Transverse colon (tissue), 4 donors: Measurements from ENCODE around the gene HDLBP. TPM values are rescaled to one million over a fixed set of nuclear protein-coding genes. Genes with fewer than 3 reads are reported as not detected.

Experiments
- DNase-seq: peaks from one replicate; pipeline ENCODE4 v3.0.0-alpha.2; 2019
- H3K27ac ChIP-seq, 4 donors: fragments of 200-600 bp; sonication (generic); 2 replicates each; pipeline ENCODE4 v1.5.1; 2016 to 2018; ENCODE audit warnings: inconsistent platforms in 4 of 4
- H3K27me3 ChIP-seq: fragments of 200-600 bp; sonication (generic); 2 replicates; pipeline ENCODE4 v1.5.1; 2017; ENCODE audit warnings: inconsistent platforms
- H3K36me3 ChIP-seq, 4 donors: fragments of 200-600 bp; sonication (generic); 2 replicates each; pipeline ENCODE4 v1.5.1; 2017 to 2019; ENCODE audit warnings: inconsistent platforms in 4 of 4
- H3K4me1 ChIP-seq, 4 donors: fragments of 200-600 bp; sonication (generic); 2 replicates each; pipeline ENCODE4 v1.5.1; 2017 to 2020; ENCODE audit warnings: inconsistent platforms in 4 of 4
- H3K4me3 ChIP-seq, 4 donors: fragments of 200-600 bp; sonication (generic); 1 replicate in 1 of 4; 2 replicates in 3 of 4; pipeline versions ENCODE4 v1.5.1 to v1.6.1; 2017 to 2019; ENCODE audit warnings: inconsistent platforms in 4 of 4
- H3K9me3 ChIP-seq, 2 donors: fragments of 200-600 bp; sonication (generic); 2 replicates each; pipeline ENCODE4 v1.5.1; 2017 to 2019; ENCODE audit warnings: inconsistent platforms in 2 of 2
- CTCF ChIP-seq, 5 experiments: fragments of 200-600 bp in 3 of 5; fragments of 450-650 bp in 2 of 5; sonication (generic) in 3 of 5; IDR thresholded peaks; 1 replicate in 2 of 5; 2 replicates in 3 of 5; pipeline ENCODE4 v1.5.1; 2016 to 2017; ENCODE audit warnings: antibody characterized with exemption in 5 of 5, inconsistent platforms in 3 of 5, mild to moderate bottlenecking in 2 of 5, moderate library complexity in 1 of 5
- EP300 ChIP-seq: sonication (generic); formaldehyde crosslinking; IDR thresholded peaks from one replicate; pipeline ENCODE4 v1.6.1; 2017; ENCODE audit warnings: antibody characterized with exemption, low read depth
- POLR2A ChIP-seq: fragments of 450-650 bp; IDR thresholded peaks from one replicate; pipeline ENCODE4 v1.6.1; 2016; ENCODE audit warnings: antibody characterized with exemption, mild to moderate bottlenecking, moderate library complexity
- POLR2AphosphoS5 ChIP-seq, 3 donors: sonication (generic); formaldehyde crosslinking; IDR thresholded peaks; one replicate each; pipeline ENCODE4 v1.6.1; 2016; ENCODE audit warnings: antibody characterized with exemption in 3 of 3
- WGBS, 2 donors: methylation state at CpG; one replicate each; pipeline ENCODE4 v1.1.5; 2018; ENCODE audit warnings: low coverage in 1 of 2; 5-methylcytosine and 5-hydroxymethylcytosine counted together
- in situ Hi-C, 4 donors: fragments of 200-750 bp; cut with MboI; loops; one replicate each; pipeline versions ENCODE4 v1.15.0 to v1.15.1; 2017; ENCODE audit warnings: low sequenced_read_pairs in 3 of 4, low pct_ligation_motif_present in 1 of 4, low pct_unique_long_range_greater_than_20kb in 1 of 4
- intact Hi-C: fragments of 100-400 bp; cut with DNase I; formaldehyde crosslinking; loops from one replicate; pipeline ENCODE4 v1.15.1; 2023; ENCODE audit warnings: low total_unique reads
- total RNA-seq, 4 donors: library from RNA; depleted of rRNA; stranded (reverse); fragments of >200 nt; gene quantifications; one replicate each; pipeline ENCODE4 v1.1.0, GENCODE V29; 2016

Gene HDLBP
- total RNA-seq, 4 donors from 2014 or later: 168 to 1,885 (median 314) TPM

DNA sequence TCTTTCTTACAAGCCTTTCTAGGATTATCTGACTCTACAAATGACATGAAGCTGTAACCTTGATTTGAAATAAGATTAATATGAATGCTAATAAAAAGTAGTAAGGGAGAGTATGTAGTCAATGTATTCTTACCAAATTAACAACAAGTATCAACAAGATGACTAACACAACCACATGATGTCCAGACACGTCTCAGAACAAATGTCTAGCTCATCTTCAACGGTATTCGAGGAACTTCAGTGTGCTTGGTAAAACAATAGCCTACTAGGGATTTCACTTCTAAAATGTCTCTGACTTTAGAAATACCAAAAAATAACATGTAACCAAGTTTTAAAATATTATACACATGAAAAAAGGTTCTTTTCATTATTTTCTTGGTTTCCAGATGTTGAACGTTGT lies 3.4 kb downstream of the HDLBP start:
- H3K4me1 ChIP-seq: peaks cover 0 to 51% (median 12%) of the 10 kb centered on the region in 4 donors
- intact Hi-C loops: no loop called here
- H3K36me3 ChIP-seq: peaks cover 0 to 3% (median 0%) of the 10 kb centered on the region in 4 donors
- TF ChIP-seq EP300 (no peak), POLR2A (no peak), POLR2AphosphoS5 (IDR thresholded peaks at IDR 0.05) (no peak), CTCF (IDR thresholded peaks at IDR 0.05) (no peak)
- in situ Hi-C loops: no loop called here
- H3K4me3 ChIP-seq: no peak overlapping the region
- no peaks in the 10 kb centered on the region for H3K9me3 ChIP-seq
- no peaks in the 10 kb centered on the region for H3K27me3 ChIP-seq
- H3K27ac ChIP-seq: no peak overlapping the region
- DNase-seq: no peak
- 72 to 75% methylated on average over 4 of the region's 4 CpGs for WGBS, 2 donors

GRCh38 chr2:241310917-241311566 lies 4.4 kb downstream of the HDLBP start:
- Histone ChIP-seq H3K4me3 (no peak overlapping the region), H3K36me3 (peaks cover 0 to 3% (median 0%) of the 10 kb centered on the region in 4 donors), H3K4me1 (peaks cover 0 to 46% (median 9%) of the 10 kb centered on the region in 4 donors), H3K27ac (no peak overlapping the region), H3K9me3 (no peaks in the 10 kb centered on the region), H3K27me3 (no peaks in the 10 kb centered on the region)
- DNase-seq: no peak
- intact Hi-C loops: no loop called here
- 90 to 98% methylated on average over 7 to 13 of the region's 13 CpGs for WGBS, 2 donors
- in situ Hi-C loops: no loop called here
- no peak for TF ChIP-seq CTCF (IDR thresholded peaks at IDR 0.05)
- no peak for TF ChIP-seq POLR2AphosphoS5 (IDR thresholded peaks at IDR 0.05)
- TF ChIP-seq EP300: no peak
- TF ChIP-seq POLR2A: no peak

- no peaks in the 10 kb centered on the region for H3K9me3 ChIP-seq
- peak; percentile 52 for DNase-seq
- no peak overlapping the region for H3K4me3 ChIP-seq
- TF ChIP-seq POLR2AphosphoS5 (IDR thresholded peaks at IDR 0.05) (no peak), CTCF (IDR thresholded peaks at IDR 0.05) (no peak), POLR2A (no peak), EP300 (no peak)
- intact Hi-C loops: no loop called here
- peaks cover 0 to 3% (median 0%) of the 10 kb centered on the region in 4 donors for H3K36me3 ChIP-seq
- 50% methylated on average over 2 of the region's 2 CpGs; no CpG with 5 or more reads in 1 of the 2 donors for WGBS, 2 donors
- no peaks in the 10 kb centered on the region for H3K27me3 ChIP-seq
- H3K4me1 ChIP-seq: peaks cover 0 to 53% (median 13%) of the 10 kb centered on the region in 4 donors
- peak overlapping the region in 2 of 4 donors; percentile 38 to 39 for H3K27ac ChIP-seq
- in situ Hi-C loops: no loop called here
These were observed 5.8 kb downstream of the HDLBP start for GRCh38 chr2:241309684-241310117.

GRCh38 chr2:241308832-241309500 lies 6.5 kb downstream of the HDLBP start:
- H3K4me1 ChIP-seq: peaks cover 0 to 48% (median 12%) of the 10 kb centered on the region in 4 donors
- intact Hi-C loops: no loop called here
- H3K36me3 ChIP-seq: peaks cover 0 to 3% (median 0%) of the 10 kb centered on the region in 4 donors
- in situ Hi-C loops: no loop called here
- H3K27me3 ChIP-seq: no peaks in the 10 kb centered on the region
- TF ChIP-seq POLR2AphosphoS5 (IDR thresholded peaks at IDR 0.05) (no peak), POLR2A (no peak), EP300 (no peak), CTCF (IDR thresholded peaks at IDR 0.05) (no peak)
- 90 to 93% methylated on average over 11 to 18 of the region's 18 CpGs for whole genome bisulfite sequencing, 2 donors
- no peak overlapping the region for H3K4me3 ChIP-seq
- DNase-seq: no peak
- peak overlapping the region in 1 of 4 donors; percentile 38 for H3K27ac ChIP-seq
- no peaks in the 10 kb centered on the region for H3K9me3 ChIP-seq
